Stimulated activated CD4-positive, alpha-beta T cell treated with anti-CD3 and anti-CD28 coated beads, TNF-alpha, amount 100 ng/mL, for 1 hour (primary cell): ENCODE data around the gene TSPAN14.
"Not testable (repeated sequence)": the region's sequence is repeated elsewhere in the genome, so short reads cannot be mapped to it uniquely, and the experiment has no call there.

Experiments
- DNase-seq, 3 donors: peaks; one replicate each; pipeline ENCODE4 v3.0.0-alpha.2; 2020; ENCODE audit warnings: low read depth in 3 of 3, low spot score in 1 of 3

Gene TSPAN14, protein sequence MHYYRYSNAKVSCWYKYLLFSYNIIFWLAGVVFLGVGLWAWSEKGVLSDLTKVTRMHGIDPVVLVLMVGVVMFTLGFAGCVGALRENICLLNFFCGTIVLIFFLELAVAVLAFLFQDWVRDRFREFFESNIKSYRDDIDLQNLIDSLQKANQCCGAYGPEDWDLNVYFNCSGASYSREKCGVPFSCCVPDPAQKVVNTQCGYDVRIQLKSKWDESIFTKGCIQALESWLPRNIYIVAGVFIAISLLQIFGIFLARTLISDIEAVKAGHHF

DNA sequence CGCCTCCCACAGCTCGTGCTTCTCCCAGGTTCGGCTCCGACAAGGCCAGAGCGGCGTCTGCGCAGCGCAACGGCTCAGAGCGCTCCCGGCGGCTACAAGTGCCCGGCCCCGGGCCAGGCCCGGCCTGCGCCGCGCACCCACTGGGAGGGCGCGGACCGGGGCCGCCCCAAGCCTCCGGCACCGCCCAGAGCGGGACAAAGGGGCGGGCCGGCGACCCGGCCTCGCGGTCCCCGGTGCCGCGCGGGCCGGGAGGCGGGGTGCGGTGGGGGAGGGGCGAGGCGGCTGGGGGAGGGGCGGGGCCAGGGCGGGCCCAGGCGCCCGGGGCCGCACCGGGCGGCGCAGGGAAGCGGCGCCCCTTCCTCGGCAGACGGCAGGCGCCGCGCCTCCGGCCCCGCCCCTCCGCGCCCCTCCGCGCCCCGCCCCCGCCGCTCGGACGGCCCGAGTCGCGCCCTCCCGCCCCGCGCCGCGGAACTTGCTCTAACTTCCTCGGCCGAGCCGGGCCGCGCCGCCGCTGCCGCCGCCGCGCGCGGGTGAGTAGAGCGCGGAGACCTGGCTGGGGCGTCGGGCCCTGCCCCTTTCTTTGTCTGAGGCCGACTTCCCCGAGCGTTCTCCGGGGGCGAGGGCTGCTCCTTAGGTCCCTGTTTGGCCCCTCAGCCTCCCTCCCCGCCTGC, at the start of gene TSPAN14:
Gene TSPAN14, plus strand, starts transcription at position 469 of the 671 bp plus-strand sequence. CDS start 34,924 bp downstream, outside the sequence.
- peak; percentile 35 to 64 (median 55) for DNase-seq

DNA sequence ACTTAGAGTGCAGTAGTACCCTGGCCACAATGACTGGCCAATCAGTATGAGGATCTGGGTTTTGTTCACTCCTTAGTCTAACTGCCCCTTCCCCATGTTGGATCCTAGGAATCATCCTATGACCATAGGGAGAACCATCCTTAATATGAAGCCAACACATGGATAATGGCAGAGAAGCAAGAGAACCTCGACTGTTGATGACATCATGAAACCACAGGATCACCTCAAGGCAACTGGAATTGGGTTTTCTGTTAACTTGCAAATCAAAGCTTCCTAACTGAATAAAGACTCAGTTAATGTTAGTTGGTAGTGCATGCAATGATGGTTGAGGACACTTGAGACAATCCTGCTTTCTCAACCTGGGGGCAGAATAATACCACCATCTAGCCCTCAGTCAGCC, 49.1 kb upstream of the TSPAN14 start:
- no peak for DNase-seq

DNA sequence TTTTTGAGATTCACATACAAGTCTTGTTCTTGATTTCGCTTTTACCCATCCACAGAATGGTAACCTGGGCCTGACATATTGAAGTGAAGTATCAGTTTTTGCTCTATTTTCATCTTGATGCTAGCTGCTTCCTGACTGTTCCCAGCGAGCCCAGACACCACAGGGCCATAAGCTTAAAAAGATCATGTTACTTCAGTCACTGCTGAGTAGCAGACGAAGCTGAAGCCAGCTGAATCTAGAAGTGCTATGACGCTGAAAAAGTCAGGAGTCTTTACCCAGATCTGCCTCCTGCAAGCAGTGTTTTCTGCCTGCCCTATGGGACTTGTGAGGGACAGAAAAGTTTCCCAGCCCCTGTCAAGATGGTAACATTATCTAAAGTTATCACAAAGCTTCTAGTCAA, 48.5 kb upstream of the TSPAN14 start:
- no peak for DNase-seq

DNA sequence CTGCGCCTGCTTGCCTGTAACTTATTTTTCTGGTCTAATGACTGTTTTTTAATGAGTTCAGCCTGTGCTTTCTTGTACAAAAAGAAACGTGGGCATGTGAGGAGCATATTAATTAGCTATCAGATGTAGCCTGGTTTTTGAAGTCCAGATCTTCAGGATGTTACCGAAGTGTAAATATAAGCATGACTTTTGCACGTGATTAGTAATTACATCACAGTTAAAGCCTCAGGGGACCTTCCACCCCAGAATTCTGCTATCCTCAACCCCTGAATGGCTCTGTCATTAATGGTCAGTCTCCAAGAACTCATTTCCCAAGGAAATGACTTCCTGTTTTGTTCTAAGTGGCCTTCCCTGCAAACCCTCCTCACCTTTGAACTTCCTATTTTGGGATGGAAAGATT, 47.9 kb upstream of the TSPAN14 start:
- DNase-seq = no peak

DNA sequence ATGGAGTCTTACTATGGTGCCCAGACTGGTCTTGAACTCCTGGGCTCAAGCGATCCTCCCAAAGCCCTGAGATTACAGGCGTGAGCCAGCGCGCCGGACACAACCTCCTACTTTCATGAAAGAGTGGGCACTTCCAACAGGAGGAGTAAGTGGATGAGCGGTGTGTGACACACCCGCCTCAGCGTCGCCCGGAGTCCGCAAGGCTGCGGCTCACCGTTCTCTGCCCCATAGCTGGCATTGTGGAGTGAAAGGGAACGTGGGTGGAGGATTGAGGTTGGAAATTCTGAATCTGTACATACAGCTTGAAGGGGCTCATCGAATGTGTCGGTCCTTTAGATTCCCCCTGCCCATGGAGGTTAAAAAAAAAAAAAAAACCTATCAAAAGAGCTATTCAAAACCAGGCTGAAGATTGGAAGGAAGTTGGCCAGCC, 46.3 kb upstream of the TSPAN14 start:
- peak in 1 of 3 donors; percentile 23 for DNase-seq

DNA sequence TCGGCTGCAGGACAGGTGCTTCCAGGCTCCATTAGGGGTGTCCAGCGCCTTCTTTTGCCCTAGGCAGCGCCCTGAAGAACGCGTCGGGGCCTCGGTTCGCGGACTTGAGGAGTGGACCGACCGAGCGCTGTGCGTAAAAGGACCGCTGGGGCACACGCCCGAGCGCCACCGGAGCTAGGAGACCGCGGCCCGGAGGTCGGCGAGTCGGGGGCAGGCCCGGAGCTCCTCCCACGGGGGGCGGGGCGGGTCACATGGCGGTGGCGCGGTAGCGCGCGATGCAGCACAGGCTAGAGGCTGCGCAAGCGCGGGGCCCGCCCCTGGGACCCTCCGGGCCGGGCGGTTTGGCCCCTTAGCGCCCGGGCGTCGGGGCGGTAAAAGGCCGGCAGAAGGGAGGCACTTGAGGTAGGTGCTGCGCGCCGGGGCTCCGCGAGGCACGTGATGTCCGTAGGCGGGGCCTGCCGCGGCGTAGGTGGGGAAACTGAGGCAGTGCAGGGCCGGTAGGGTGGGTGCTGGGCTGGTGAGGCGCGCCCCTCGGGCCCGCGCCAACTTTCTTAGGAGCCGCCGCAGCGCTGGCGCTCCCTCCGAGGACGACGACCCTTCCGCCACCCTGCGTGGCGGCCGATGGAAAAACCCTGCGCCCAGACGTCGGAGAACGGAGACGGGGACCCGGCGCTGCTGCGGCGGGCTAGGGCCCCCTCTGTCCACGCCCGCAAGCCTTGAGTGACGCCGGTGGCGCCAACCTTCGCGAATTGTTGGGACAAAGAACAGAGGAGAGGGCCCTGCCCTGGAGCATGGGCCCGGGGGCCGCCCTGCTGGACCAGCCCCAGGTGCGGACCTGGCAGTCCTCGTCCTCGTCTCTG, 45.6 kb upstream of the TSPAN14 start, which contains the start of gene PRXL2A:
Gene PRXL2A, plus strand, starts transcription at position 310 of the 860 bp plus-strand sequence. CDS start 11,917 bp downstream, outside the sequence.
- DNase-seq = peak; percentile 21 to 76 (median 61)

DNA sequence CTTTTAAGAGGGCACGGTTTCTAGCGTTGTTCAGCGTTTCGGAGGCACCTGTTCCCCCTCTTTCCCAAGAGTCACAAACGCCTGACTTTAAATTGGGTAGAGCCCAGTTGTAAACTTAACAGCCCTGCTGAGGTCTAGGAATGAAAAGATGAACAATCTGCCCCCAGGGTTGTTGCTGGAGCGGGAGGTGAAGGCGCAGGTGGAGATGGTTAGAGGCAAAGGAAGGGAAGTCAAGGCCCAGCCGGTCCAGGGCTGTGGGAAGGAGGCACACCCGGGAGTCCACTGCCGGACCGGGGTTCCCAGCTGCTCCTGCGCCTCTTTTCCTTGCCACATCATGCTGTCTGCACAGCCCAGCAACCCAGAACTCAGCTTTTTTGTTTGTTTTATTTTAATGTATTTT, 45.0 kb upstream of the TSPAN14 start:
- DNase-seq = no peak

DNA sequence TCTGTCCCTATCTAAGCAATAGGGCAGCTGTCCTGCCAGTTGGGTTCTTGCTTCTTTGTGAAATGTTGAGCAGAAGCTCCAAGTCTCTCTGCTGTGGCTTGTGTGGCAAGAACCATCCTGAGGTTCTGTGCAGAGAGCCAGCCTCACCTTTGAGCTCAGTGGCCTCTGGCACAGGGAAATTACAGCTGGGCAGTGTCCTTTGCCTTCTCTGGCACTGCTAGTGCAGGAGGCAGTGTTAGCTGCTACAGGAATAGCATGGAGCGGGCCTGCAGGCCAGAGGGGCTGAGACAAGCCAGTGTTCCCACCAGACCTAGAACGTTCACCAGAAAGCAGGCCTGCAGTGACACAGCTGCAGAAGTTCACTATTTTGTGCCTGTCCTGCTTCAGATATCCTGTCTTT, 44.0 kb upstream of the TSPAN14 start:
- no peak for DNase-seq

DNA sequence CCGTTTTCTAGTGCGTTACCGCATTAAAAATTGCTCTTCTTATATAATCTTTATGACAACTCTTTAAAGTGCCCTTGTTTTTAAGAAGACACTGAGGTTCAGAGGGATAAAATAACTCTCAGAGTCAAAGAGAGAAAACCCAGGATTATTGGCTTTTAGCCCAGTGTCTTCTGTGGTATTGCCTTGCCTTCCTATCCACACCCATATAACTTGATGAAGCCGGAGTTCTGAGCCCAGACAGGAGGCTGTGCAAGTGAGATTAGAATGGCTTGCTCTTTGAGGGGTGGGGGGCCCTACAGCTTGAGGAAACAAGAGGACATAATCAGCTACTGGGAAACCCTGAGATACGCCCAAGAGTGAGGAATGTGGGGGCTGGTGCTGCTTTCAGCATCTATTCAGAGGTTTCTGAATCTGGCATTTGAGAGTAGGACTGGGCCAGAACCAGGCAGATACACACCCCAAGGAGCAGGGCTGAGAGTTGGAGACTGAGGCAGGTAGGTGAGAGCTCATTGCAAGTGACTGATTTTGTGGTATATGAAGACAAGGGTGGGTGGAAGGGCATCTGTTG, 43.4 kb upstream of the TSPAN14 start:
- no peak for DNase-seq

DNA sequence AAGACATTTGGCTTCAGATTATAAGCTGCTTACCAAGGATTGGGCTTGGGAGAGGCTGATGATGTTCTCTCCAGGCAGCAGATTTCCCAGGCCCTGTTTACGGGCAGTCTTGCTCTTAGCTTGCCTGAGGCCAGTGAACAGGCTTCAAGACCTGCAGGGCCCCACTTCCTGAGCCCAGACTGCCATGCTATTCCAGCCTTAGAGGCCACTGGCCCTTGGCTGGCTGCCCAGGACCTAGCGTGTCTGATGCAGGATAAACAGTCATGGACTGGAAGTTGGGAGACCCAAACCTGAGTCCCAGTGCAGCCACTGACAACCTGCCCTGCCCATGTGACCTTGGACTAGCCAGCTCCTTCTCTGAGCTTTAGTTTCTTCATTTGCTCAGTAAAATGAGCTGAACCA, 42.8 kb upstream of the TSPAN14 start:
- DNase-seq = no peak

DNA sequence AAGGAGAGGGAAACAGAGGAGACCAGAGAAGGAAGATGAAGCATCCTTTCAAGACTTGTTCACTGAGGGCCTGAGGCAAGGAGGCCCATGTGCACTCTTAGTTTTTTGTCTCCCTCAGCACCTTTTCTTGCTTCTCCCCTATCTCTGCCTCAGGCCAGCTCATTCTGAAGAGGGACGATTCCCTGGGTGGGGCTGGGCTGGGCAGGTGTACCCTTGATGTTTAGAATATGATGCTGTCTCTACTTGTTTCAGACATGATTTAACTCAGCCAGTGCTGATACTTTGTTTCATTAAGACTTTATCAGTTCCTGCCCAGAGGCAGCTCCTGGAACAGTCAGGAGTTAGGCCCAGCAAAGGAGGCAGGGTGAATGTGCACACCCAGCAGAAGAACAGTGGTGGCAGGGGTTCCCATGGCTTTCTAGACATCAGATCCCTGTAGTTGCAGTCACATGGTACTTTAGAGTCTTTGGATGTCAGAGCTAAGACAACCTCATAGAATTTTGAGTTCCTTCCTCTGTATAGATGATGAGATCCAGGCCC, 42.4 kb upstream of the TSPAN14 start:
- DNase-seq = no peak

DNA sequence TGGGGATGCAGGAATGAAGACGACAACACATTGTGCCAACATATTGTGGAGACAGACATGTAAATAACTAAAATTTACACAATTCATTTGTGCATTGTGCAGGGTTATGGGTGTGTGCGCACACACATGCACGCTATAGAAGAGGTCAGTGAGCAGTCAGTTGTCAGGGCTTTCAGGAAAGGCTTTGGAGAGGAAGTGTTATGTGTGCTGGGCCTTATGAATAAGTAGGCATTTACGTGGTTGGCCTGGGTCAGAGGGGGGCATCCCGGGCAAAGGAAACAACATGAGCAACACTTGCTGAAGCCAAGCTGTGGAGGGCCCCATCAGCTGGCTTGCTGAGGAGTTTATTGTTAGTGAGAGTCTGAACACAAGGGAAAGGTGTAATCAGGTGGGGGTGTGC, 41.6 kb upstream of the TSPAN14 start:
- DNase-seq = no peak

DNA sequence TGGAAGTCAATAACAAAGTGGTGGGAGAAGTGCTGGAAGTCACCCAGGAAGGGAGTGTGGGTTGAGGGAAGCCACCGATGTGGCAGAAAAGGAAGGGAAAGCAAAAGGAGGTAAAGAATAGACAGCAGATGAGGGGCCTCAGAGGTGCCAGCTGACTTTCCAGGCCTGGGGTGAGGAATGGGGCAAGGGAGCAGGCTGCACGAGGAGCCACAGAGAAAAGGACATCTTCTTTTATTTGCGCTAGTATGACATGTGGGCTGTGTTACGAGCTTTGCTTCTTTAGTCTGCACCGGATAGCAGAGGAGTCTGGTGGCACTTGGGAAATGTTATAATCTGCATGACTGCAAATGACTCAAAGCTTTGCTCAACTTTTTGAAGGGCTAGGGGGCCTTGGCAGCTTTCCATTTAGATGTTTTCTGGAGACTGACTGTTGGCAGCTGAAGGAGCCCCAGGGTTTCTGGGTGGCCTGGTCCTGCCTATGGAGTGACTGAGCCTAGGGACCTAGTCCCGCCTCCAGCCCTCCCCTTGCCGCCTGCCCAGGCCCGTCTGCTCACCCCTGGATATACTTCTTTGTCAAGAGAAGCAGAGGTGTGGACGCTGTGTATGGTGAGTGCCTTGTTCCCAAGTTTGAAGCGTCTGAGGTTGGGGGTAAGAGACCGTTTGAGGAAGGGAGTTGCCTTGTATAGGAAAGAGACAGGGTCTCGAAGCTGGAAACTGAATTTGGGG, 40.7 kb upstream of the TSPAN14 start:
- DNase-seq = no peak

DNA sequence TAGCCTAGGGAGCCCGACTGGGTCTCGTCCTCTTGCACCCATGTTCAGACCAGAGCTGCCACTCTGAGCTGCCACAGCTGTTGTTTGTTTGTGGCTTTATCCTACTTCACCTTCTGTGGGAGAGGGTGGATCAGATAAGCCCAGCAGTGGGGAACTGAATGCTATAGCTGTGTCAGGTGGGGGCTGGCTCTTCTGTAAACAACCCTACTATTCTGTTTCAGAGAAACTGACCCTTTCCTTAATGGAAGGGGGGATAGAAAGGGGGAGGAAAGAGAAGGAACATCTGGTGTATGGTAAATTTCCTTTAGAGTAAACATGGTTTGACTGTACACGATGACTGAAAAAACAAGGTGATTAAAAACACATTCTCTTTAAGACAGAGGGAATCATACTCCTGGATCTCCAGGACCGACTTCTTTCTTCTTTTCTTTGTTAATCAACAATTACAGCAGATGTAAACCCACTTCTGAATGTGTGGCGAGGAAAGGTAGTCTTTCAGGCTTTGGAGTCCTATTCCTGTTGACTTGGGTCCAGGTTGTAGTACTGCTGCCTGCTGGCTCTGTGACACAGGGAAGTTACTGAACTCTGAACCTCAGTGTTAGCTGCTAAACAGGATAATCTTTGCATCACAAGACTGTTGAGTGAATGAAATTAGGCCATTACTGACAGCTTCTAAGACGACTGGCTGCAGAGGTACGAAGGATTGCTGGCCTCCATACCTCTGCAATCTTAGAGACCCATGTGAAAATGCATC, 39.8 kb upstream of the TSPAN14 start:
- DNase-seq = no peak

DNA sequence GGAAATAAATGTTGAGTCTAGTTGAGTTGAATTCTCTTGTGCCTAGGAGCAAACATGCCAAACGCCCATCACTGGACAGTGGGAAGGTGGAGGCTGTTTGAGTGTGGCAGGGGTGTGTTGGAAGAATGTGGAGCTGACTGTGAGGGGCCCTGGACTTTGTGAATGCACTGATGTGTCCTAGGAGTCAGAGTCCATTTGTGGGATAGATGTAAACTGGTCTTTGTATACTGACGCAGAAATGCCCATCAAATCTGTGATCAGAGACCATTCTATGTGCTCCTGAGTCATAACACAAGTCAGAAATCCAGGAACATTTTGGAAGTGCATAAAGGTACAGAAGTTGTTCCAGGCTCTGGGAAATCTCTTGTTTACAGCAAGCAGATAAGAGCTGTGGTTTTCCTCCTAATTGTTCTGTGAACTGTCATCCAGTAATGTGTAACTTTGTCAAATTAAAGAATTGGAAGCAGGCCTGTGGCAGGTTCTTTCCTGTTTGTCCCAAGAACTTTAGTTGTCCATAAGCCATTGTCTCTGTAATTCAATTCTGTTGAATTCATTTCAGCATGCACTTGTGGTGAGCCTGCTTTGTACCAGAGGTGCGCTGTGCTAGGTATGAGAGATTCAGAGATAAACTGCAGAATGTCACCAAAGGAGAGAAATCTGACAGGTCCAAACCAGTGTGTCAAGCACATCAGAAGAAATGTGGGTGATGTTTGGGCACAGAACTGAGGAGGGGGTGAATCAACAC, 38.2 kb upstream of the TSPAN14 start:
- no peak for DNase-seq

DNA sequence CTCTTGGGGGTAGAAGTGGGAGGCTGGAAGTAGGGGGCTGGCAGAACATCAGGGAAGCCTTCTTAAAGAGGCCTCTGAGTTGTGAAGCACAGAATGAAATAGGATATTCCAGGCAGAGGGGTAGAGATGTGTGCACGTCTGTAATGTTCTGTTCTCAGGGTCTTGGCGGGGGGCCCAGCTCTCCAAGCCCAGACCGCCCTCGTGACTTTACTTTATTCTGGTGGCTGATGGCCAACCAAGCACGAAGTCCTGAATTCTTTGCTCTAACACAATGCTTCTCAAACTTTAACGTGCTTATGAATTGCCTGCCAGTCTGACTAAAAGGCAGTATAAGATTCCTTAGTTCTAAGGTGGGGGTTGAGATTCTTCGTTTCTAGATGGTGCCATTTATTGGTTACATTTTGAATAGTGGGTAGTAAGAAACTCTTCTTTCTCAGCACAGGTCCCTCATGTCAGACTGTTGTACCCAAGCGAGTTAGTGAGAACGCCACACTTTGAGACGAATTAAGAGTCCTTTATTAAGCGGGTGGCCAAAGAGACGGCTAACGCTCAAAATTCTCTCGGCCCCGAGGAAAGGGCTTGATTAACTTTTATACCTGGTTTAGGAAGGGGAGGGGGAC, 37.5 kb upstream of the TSPAN14 start:
- DNase-seq = no peak

DNA sequence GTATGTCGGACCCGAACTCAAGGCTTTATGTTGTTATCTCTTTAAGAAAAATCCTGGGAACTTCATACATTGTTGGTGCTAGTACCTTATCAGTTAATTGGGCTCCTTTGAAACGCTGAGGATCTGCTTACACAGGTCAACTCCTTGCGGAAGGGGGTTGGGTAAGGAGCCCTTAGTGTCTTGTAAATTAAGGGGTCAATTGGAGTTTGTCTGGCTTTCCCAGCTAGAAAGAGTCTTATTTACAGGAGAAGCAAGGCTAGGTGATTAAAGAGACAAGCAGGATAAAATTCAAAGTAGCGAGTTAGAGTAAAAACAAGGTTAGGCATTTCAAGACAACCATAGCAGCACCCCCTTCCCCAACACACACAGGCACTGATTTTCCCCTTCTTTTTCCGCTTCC, 36.9 kb upstream of the TSPAN14 start:
- DNase-seq = not testable (repeated sequence)

DNA sequence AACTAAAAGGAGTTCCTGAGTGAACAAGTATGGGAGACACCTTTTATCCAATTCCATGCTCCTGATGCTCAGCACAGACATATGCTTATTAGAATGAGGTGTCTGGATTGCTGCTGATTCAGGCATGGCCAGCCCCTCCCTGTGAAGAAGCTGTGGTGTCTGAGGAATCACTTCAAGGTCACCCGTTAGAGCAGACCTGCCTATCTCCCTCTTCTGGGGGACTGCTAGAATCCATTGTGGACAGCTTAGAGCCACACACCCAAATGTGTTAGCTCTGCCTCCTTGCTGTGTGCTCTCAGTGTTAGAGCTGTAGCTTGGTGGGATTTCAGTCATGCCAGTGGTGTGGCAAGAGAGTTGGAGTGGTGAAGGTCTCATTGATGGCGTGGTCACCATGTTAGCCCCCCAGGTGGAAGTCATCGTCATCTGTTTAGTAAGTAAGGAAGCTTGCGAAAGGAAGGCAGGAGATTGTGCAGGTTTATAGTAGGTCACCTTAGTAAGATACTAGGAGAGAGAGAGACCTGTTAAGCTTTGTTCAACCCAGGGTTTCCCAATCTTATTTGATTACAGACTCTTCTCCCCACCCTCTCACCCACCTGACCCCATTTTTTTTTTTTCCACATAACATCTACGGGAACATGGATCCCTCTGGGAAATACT, 32.9 kb upstream of the TSPAN14 start:
- DNase-seq = no peak
